Activated CD4-positive, CD25-positive, alpha-beta regulatory T cell (primary cell): ENCODE results near the gene TULP4.
A peak's percentile ranks its signal among the peaks of the same experiment; 100 is the strongest.

Experiments used
- DNase-seq, 4 experiments: peaks; one replicate each; lab custom pipeline; 2025; lab: John Stamatoyannopoulos, UW

The TULP4 gene

GRCh38 chr6:158559895-158560835 is 247.9 kb downstream of the TULP4 start, which contains the start of gene TMEM181:
Gene TMEM181 (plus strand): TSS chr6:158560091. CDS start chr6:158560225, 134 bp downstream.
- DNase-seq = peak; percentile 64 to 85 (median 76)

- no peak for DNase-seq
Measured at GRCh38 chr6:158560836-158561320, 248.6 kb downstream of the TULP4 start.
